GM21447 (cell line): ENCODE data around the gene SKOR1.

Experiments
- ATAC-seq: cut with Tn5 transposase; IDR thresholded peaks from one replicate; pipeline ENCODE4 v1.9.1; 2021; ENCODE audit not compliant: unreplicated experiment

SKOR1 gene

GRCh38 chr15:67883234-67883773 lies 58.0 kb downstream of the SKOR1 start:
- ATAC-seq, result no peak

- ATAC-seq, result no peak
Measured at GRCh38 chr15:67884009-67884408, 58.7 kb downstream of the SKOR1 start.
